Tibial artery (tissue), 4 donors: ENCODE results near the gene ASB13.

ENCODE experiments used
- DNase-seq, 2 donors: peaks; one replicate each; pipeline ENCODE4 v3.0.0-alpha.2; 2019
- H3K27ac ChIP-seq, 2 donors: fragments of 200-600 bp; sonication (generic) in 1 of 2; 1 replicate in 1 of 2; 2 replicates in 1 of 2; pipeline ENCODE4 v1.5.1; 2018 to 2019; ENCODE audit warnings: mild to moderate bottlenecking in 1 of 2
- H3K27me3 ChIP-seq, 2 donors: fragments of 200-600 bp; sonication (generic) in 1 of 2; one replicate each; pipeline versions ENCODE4 v1.5.1 to v1.6.0; 2016 to 2019
- H3K36me3 ChIP-seq, 3 donors: fragments of 200-600 bp; sonication (generic) in 2 of 3; one replicate each; pipeline ENCODE4 v1.5.1; 2016 to 2019; ENCODE audit warnings: mild to moderate bottlenecking in 2 of 3
- H3K4me1 ChIP-seq, 4 donors: fragments of 200-600 bp; sonication (generic) in 2 of 4; 1 replicate in 3 of 4; 2 replicates in 1 of 4; pipeline ENCODE4 v1.5.1; 2016 to 2019
- H3K4me3 ChIP-seq, 2 donors: fragments of 200-600 bp; sonication (generic) in 1 of 2; 1 replicate in 1 of 2; 2 replicates in 1 of 2; pipeline ENCODE4 v1.5.1; 2018 to 2019; ENCODE audit warnings: mild to moderate bottlenecking in 2 of 2
- H3K9me3 ChIP-seq, 3 donors: fragments of 200-600 bp; sonication (generic) in 1 of 3; one replicate each; pipeline ENCODE4 v1.5.1; 2016 to 2019
- CTCF ChIP-seq, 2 experiments: fragments of 200-600 bp in 1 of 2; fragments of 450-650 bp in 1 of 2; IDR thresholded peaks; one replicate each; pipeline ENCODE4 v1.5.1; 2017 to 2019; ENCODE audit warnings: antibody characterized with exemption in 2 of 2, mild to moderate bottlenecking in 1 of 2, moderate library complexity in 1 of 2
- intact Hi-C: fragments of 100-400 bp; cut with DNase I; formaldehyde crosslinking; loops from one replicate; pipeline ENCODE4 v1.15.0; 2023; ENCODE audit warnings: low total_unique reads

The ASB13 gene

GRCh38 chr10:5650664-5651387 lies 15.6 kb downstream of the ASB13 start:
- no peaks in the 10 kb centered on the region for H3K9me3 ChIP-seq
- H3K27me3 ChIP-seq = no peaks in the 10 kb centered on the region
- H3K27ac ChIP-seq = peak overlapping the region; percentile 59 to 62
- H3K4me1 ChIP-seq = peaks cover 0 to 33% (median 8%) of the 10 kb centered on the region in 4 donors
- H3K36me3 ChIP-seq = peaks cover 36 to 75% (median 60%) of the 10 kb centered on the region in 3 donors
- DNase-seq = no peak
- intact Hi-C loops = no loop called here
- TF ChIP-seq CTCF (IDR thresholded peaks at IDR 0.05) = no peak
- H3K4me3 ChIP-seq = no peak overlapping the region

GRCh38 chr10:5649746-5650145 lies 16.6 kb downstream of the ASB13 start:
- H3K27me3 ChIP-seq = no peaks in the 10 kb centered on the region
- peaks cover 0 to 40% (median 8%) of the 10 kb centered on the region in 4 donors for H3K4me1 ChIP-seq
- DNase-seq = peak; percentile 4 to 50
- peak overlapping the region in 1 of 2 donors; percentile 59 for H3K27ac ChIP-seq
- no peak for TF ChIP-seq CTCF (IDR thresholded peaks at IDR 0.05)
- no peak overlapping the region for H3K4me3 ChIP-seq
- intact Hi-C loops = no loop called here
- peaks cover 36 to 71% (median 50%) of the 10 kb centered on the region in 3 donors for H3K36me3 ChIP-seq
- H3K9me3 ChIP-seq = no peaks in the 10 kb centered on the region

GRCh38 chr10:5648494-5649457 lies 17.6 kb downstream of the ASB13 start:
- Histone ChIP-seq H3K4me3 (no peak overlapping the region), H3K36me3 (peaks cover 43 to 77% (median 49%) of the 10 kb centered on the region in 3 donors), H3K9me3 (no peaks in the 10 kb centered on the region), H3K4me1 (peaks cover 0 to 49% (median 9%) of the 10 kb centered on the region in 4 donors), H3K27me3 (no peaks in the 10 kb centered on the region), H3K27ac (no peak overlapping the region)
- intact Hi-C loops = no loop called here
- DNase-seq = peak; percentile 11 to 64
- TF ChIP-seq CTCF (IDR thresholded peaks at IDR 0.05) = no peak

- H3K27me3 ChIP-seq = no peaks in the 10 kb centered on the region
- H3K36me3 ChIP-seq = peaks cover 43 to 71% (median 49%) of the 10 kb centered on the region in 3 donors
- intact Hi-C loops = no loop called here
- no peak overlapping the region for H3K4me3 ChIP-seq
- no peak for TF ChIP-seq CTCF (IDR thresholded peaks at IDR 0.05)
- H3K4me1 ChIP-seq = peaks cover 0 to 53% (median 10%) of the 10 kb centered on the region in 4 donors
- no peaks in the 10 kb centered on the region for H3K9me3 ChIP-seq
- H3K27ac ChIP-seq = peak overlapping the region; percentile 60 to 71
- peak; percentile 1 to 31 for DNase-seq
Measured at GRCh38 chr10:5647507-5648240, 18.7 kb downstream of the ASB13 start.

- no peaks in the 10 kb centered on the region for H3K27me3 ChIP-seq
- peak overlapping the region; percentile 60 to 71 for H3K27ac ChIP-seq
- DNase-seq = peak in 1 of 2 donors; percentile 57
- H3K9me3 ChIP-seq = no peaks in the 10 kb centered on the region
- peaks cover 0 to 43% (median 5%) of the 10 kb centered on the region in 4 donors for H3K4me1 ChIP-seq
- H3K36me3 ChIP-seq = peaks cover 55 to 77% (median 57%) of the 10 kb centered on the region in 3 donors
- TF ChIP-seq CTCF (IDR thresholded peaks at IDR 0.05) = no peak
- intact Hi-C loops = no loop called here
- no peak overlapping the region for H3K4me3 ChIP-seq
Measured at GRCh38 chr10:5645944-5646617, 20.3 kb downstream of the ASB13 start.
